Fibroblast of skin of abdomen (primary cell): ENCODE results near the gene GPR137B.

Experiments used
- DNase-seq: peaks from one replicate; pipeline ENCODE4 v3.0.0-alpha.2; 2013

The GPR137B gene

GRCh38 chr1:236114076-236114747, 28.1 kb upstream of the GPR137B start:
- no peak for DNase-seq

GRCh38 chr1:236117710-236118109, 24.6 kb upstream of the GPR137B start:
- no peak for DNase-seq

- DNase-seq: no peak
Measured at GRCh38 chr1:236119943-236120484, 22.3 kb upstream of the GPR137B start.

- no peak for DNase-seq
Measured at GRCh38 chr1:236120721-236121153, 21.6 kb upstream of the GPR137B start.

GRCh38 chr1:236122176-236122575, 20.2 kb upstream of the GPR137B start:
- no peak for DNase-seq

GRCh38 chr1:236123563-236123962, 18.8 kb upstream of the GPR137B start:
- no peak for DNase-seq

GRCh38 chr1:236124965-236125364, 17.4 kb upstream of the GPR137B start:
- DNase-seq: no peak

GRCh38 chr1:236127045-236127444, 15.3 kb upstream of the GPR137B start:
- no peak for DNase-seq

- DNase-seq: no peak
Measured at GRCh38 chr1:236128646-236129178, 13.6 kb upstream of the GPR137B start.

- DNase-seq: no peak
Measured at GRCh38 chr1:236129306-236129705, 13.0 kb upstream of the GPR137B start.

- DNase-seq: no peak
Measured at GRCh38 chr1:236130372-236130771, 12.0 kb upstream of the GPR137B start.

GRCh38 chr1:236131916-236132315, 10.4 kb upstream of the GPR137B start:
- DNase-seq: no peak

- DNase-seq: no peak
Measured at GRCh38 chr1:236132420-236133046, 9.8 kb upstream of the GPR137B start.

- DNase-seq: no peak
Measured at GRCh38 chr1:236133339-236133738, 9.0 kb upstream of the GPR137B start.

- no peak for DNase-seq
Measured at GRCh38 chr1:236133802-236134201, 8.5 kb upstream of the GPR137B start.

GRCh38 chr1:236137285-236137852, 5.0 kb upstream of the GPR137B start:
- no peak for DNase-seq

- no peak for DNase-seq
Measured at GRCh38 chr1:236139495-236139894, 2.8 kb upstream of the GPR137B start.

- peak; percentile 11 for DNase-seq
Measured at GRCh38 chr1:236140705-236141446, 1.5 kb upstream of the GPR137B start.

- peak; percentile 29 for DNase-seq
Measured at GRCh38 chr1:236141447-236142252, 689 bp upstream of the GPR137B start.

GRCh38 chr1:236143104-236143948, 987 bp downstream of the GPR137B start:
- DNase-seq: peak; percentile 59

GRCh38 chr1:236144033-236144432, 1.7 kb downstream of the GPR137B start:
- DNase-seq: no peak
